GM12864 (cell line): ENCODE data around the gene CLEC18B.
"Not testable (repeated sequence)": the region's sequence is repeated elsewhere in the genome, so short reads cannot be mapped to it uniquely, and the experiment has no call there.

ENCODE experiments used
- DNase-seq: peaks from one replicate; pipeline ENCODE4 v3.0.0-alpha.2; 2011; ENCODE audit warnings: low read depth
- H3K4me3 ChIP-seq: 2 replicates; pipeline ENCODE4 v1.5.1; 2011; ENCODE audit warnings: mild to moderate bottlenecking, low read depth, low read length, control low read depth

The CLEC18B gene

GRCh38 chr16:74413920-74414319 lies 7.4 kb downstream of the CLEC18B start:
- DNase-seq, H3K4me3 ChIP-seq: not testable (repeated sequence)

- not testable (repeated sequence) for H3K4me3 ChIP-seq, DNase-seq
These were observed 7.8 kb downstream of the CLEC18B start for GRCh38 chr16:74413485-74413884.

- not testable (repeated sequence) for DNase-seq, H3K4me3 ChIP-seq
These were observed 8.4 kb downstream of the CLEC18B start for GRCh38 chr16:74412775-74413390.

GRCh38 chr16:74412138-74412774 lies 9.0 kb downstream of the CLEC18B start:
- H3K4me3 ChIP-seq, DNase-seq: not testable (repeated sequence)

- not testable (repeated sequence) for DNase-seq, H3K4me3 ChIP-seq
These were observed 10.3 kb downstream of the CLEC18B start for GRCh38 chr16:74410981-74411380.

- H3K4me3 ChIP-seq, DNase-seq: not testable (repeated sequence)
These were observed 11.0 kb downstream of the CLEC18B start for GRCh38 chr16:74410057-74410957.

- not testable (repeated sequence) for H3K4me3 ChIP-seq, DNase-seq
These were observed 11.9 kb downstream of the CLEC18B start for GRCh38 chr16:74409185-74409981.

GRCh38 chr16:74407362-74407705 lies 13.9 kb downstream of the CLEC18B start:
- H3K4me3 ChIP-seq, DNase-seq: not testable (repeated sequence)

GRCh38 chr16:74406600-74407361 lies 14.5 kb downstream of the CLEC18B start:
- not testable (repeated sequence) for H3K4me3 ChIP-seq

GRCh38 chr16:74404148-74404933 lies 16.9 kb downstream of the CLEC18B start:
- DNase-seq, H3K4me3 ChIP-seq: not testable (repeated sequence)

More at GRCh38 chr16:74406600-74407361, 14.5 kb downstream of the CLEC18B start:
- not testable (repeated sequence) for DNase-seq

- DNase-seq, H3K4me3 ChIP-seq: not testable (repeated sequence)
These were observed 21.0 kb downstream of the CLEC18B start for GRCh38 chr16:74400238-74400637.

GRCh38 chr16:74398212-74398895 lies 22.9 kb downstream of the CLEC18B start:
- DNase-seq, H3K4me3 ChIP-seq: not testable (repeated sequence)

GRCh38 chr16:74396521-74397017 lies 24.7 kb downstream of the CLEC18B start:
- not testable (repeated sequence) for DNase-seq, H3K4me3 ChIP-seq

- DNase-seq, H3K4me3 ChIP-seq: not testable (repeated sequence)
These were observed 26.7 kb downstream of the CLEC18B start for GRCh38 chr16:74394604-74395003.

GRCh38 chr16:74394131-74394530 lies 27.1 kb downstream of the CLEC18B start:
- not testable (repeated sequence) for H3K4me3 ChIP-seq, DNase-seq

GRCh38 chr16:74391454-74392050 lies 29.7 kb downstream of the CLEC18B start:
- not testable (repeated sequence) for H3K4me3 ChIP-seq, DNase-seq
